Stimulated activated CD8-positive, alpha-beta memory T cell treated with anti-CD3 and anti-CD28 coated beads, Interleukin-4, amount 100 ng/mL, for 48 hours (primary cell): ENCODE data around the gene RNASE12.
A peak's percentile ranks its signal among the peaks of the same experiment; 100 is the strongest.
"Not testable (repeated sequence)": the region's sequence is repeated elsewhere in the genome, so short reads cannot be mapped to it uniquely, and the experiment has no call there.

ENCODE experiments used
- DNase-seq: peaks from one replicate; pipeline ENCODE4 v3.0.0-alpha.2; 2020

RNASE12 gene

GRCh38 chr14:20613094-20614037 is 22.2 kb upstream of the RNASE12 start:
- peak; percentile 89 for DNase-seq

- DNase-seq, result no peak
These were observed 21.2 kb upstream of the RNASE12 start for GRCh38 chr14:20612403-20612802.

GRCh38 chr14:20611277-20611676 is 20.1 kb upstream of the RNASE12 start:
- no peak for DNase-seq

GRCh38 chr14:20610002-20610765 is 19.0 kb upstream of the RNASE12 start:
- peak; percentile 93 for DNase-seq

- peak; percentile 73 for DNase-seq
These were observed 18.2 kb upstream of the RNASE12 start for GRCh38 chr14:20609215-20610001.

GRCh38 chr14:20608383-20609110 is 17.4 kb upstream of the RNASE12 start:
- DNase-seq, result no peak

GRCh38 chr14:20607617-20608016 is 16.4 kb upstream of the RNASE12 start:
- DNase-seq, result no peak

GRCh38 chr14:20606902-20607242 is 15.7 kb upstream of the RNASE12 start:
- no peak for DNase-seq

GRCh38 chr14:20606190-20606901 is 15.2 kb upstream of the RNASE12 start:
- DNase-seq, result no peak

- no peak for DNase-seq
These were observed 12.9 kb upstream of the RNASE12 start for GRCh38 chr14:20603813-20604690.

GRCh38 chr14:20602583-20602982 is 11.4 kb upstream of the RNASE12 start:
- DNase-seq, result no peak

- no peak for DNase-seq
These were observed 10.3 kb upstream of the RNASE12 start for GRCh38 chr14:20601522-20601921.

GRCh38 chr14:20597108-20597507 is 5.9 kb upstream of the RNASE12 start:
- no peak for DNase-seq

GRCh38 chr14:20595726-20596125 is 4.5 kb upstream of the RNASE12 start:
- not testable (repeated sequence) for DNase-seq

- DNase-seq, result no peak
These were observed 1.4 kb upstream of the RNASE12 start for GRCh38 chr14:20592574-20592973.

GRCh38 chr14:20587489-20588154 is 3.6 kb downstream of the RNASE12 start, which contains the start of gene RNASE11:
Gene RNASE11, minus strand, starts transcription at chr14:20588001.
- no peak for DNase-seq

GRCh38 chr14:20583908-20584307 is 7.3 kb downstream of the RNASE12 start:
- no peak for DNase-seq

GRCh38 chr14:20583142-20583541 is 8.0 kb downstream of the RNASE12 start:
- no peak for DNase-seq

GRCh38 chr14:20580242-20580641 is 10.9 kb downstream of the RNASE12 start:
- DNase-seq, result no peak
